ENCODE measurements around the gene SIGLEC5.

GRCh38 chr19:51571599-51571998 lies 58.6 kb downstream of the SIGLEC5 start:
- TF ChIP-seq CTCF (IDR thresholded peaks at IDR 0.05) (no peak), POLR2A (IDR thresholded peaks at IDR 0.05) (no peak)
